Posterior cingulate gyrus (tissue), 11 donors: ENCODE measurements around the gene CDK5RAP1.

ENCODE experiments used
- DNase-seq, 10 donors: peaks; one replicate each; pipeline versions ENCODE4 v3.0.0 to v3.0.0-alpha.2; 2020 to 2021; ENCODE audit warnings: mixed read lengths in 3 of 10
- intact Hi-C: fragments of 100-400 bp; cut with DNase I; formaldehyde crosslinking; loops from one replicate; pipeline ENCODE4 v1.15.1; 2023

Gene CDK5RAP1

DNA sequence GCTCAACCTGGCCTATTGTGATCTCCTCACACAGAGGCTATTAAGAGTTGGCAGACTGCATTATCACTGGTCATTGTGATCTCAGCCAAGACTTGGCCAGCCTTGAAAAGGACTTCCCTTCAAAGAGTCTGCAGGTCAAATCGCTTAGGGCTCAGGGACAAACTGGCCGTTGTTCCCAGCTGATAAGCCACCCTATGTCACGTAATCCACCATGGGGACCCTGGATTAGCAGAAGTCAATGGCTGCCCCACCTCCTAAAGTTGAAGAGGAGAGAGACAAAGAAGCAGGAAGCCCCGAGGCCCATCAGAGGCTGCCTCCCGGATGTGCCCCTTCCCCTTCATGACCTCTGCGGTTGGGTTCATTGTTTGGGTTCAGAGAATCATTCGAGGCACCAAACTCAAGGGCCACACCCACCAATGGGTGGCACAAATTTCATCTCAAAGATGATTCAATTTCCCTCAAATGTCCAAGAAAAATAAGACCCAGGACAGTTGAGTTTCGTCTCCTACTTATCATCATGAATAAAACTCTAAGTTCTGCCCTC, 61.7 kb downstream of the CDK5RAP1 start:
- peak in 1 of 10 donors; percentile 49 for DNase-seq
- intact Hi-C loops, result no loop called here

DNA sequence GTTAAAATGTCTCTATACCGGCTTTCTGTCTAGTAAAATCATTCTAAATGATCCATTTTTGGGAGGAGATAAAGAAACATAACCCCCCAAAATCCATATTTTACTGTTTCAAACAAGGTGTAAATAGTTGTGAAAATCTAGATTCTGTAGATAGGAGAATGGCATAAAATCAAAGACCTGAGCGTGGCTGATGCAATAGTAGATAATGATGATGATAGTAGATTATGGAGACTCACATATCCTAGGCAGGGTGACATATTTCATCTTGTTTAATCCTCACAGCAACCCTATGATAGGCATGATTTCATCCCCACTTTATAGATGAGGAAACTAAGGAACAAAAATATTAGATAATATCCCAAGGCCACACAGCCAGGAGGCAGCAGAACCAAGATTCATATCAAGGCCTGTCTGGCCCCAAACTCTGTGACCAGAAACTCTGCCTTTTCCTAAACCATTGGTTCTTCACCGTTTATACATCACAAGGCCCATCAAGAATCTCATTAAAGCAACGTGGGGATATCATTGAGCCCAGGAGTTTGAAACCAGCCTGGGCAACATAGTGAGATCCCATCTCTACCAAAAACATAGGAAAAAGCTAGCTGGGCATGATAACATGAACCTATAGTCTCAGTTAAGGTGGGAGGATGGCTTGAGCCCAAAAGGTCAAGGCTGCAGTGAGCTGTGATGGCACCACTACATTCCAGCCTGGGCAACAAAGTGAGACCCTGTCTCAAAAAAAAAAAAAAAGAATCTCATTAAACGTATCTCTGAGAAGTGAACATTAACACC, 62.7 kb downstream of the CDK5RAP1 start:
- intact Hi-C loops, result no loop called here
- no peak for DNase-seq

DNA sequence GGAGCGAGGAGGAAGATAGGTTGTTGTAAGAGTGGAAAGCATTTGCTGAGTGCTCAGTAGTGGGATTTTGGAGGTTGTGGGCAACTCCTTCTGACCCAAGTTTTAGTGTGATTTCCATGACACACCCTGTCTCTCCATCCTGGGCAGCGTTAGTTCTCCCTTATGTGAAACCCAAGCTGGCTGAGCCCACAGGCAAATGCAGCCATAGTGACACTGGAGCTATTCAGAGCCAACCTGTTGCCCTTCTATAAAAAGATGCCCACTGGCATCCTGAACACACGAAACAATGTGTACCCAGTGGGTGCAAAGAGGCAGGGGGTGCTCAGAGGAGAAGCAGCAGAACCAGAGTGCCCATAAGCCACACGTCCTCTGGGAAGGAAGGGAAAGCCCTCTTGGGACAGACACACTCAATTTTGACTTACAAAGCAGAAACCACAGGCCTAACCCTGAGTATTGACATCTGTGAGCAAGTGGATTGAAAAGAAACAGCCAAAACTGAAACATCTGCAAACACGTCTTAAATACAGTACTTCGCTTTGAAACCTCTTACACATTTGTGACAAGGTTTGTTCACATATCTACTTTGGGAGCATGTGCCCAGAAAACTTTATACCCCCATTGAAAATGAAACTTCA, 63.7 kb downstream of the CDK5RAP1 start:
- intact Hi-C loops, result no loop called here
- DNase-seq, result peak in 1 of 10 donors; percentile 39

DNA sequence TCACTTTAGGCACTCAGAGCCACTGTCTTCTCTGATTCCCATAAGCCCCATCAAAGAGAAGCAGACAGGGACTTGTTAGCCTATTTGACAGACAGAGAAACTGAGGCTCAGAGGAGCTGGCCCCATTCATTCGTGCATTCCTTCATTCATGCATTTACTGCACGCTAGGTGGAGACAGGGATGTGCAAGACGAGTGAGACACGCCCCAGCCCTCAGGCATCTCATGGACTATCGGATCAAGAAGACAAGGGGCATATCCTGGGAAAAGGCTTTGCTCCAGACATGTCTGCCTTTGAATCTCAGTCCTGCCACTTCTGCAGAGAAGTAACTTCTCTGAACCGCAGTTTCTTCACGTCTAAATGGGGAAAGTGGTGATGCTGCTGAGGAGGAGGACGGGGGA, 64.2 kb downstream of the CDK5RAP1 start:
- intact Hi-C loops, result no loop called here
- DNase-seq, result peak in 2 of 10 donors; percentile 48 to 62

DNA sequence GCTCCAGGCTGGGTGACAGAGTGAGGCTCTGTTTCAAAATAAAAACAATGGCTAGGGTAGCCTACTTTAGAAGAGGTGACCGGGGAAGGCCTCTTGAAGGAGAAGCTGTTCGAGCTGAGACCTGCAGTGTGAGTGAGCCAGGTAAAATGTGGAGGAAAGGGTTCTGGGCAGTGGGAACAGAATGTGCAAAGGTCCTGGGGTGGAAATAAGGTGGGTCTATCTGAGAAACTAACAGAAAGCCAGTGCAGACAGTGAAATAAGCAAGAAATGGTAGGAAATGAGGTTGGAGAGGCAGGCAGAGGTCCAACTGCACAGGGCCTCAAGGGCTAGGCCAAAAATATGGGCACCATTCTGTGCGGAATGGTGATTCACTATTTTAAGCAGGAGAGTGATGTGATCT, 64.9 kb downstream of the CDK5RAP1 start:
- intact Hi-C loops, result no loop called here
- DNase-seq, result peak in 1 of 10 donors; percentile 4

DNA sequence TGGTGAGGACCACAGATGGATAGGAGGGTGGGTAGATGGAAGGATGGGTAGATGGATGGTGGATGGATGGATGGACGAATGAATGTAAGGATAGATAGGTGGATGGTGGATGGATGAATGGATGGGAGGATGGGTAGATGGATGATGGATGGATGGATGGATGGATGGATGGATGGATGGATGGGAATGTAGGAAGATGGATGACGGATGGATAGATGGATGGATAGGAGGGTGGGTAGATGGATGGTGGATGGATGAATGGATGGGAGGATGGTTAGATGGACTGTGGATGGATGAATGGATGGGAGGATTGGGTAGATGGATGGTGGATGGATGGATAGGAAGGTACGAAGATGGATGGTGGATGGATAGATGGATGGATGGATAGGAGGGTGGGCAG, 67.2 kb downstream of the CDK5RAP1 start:
- DNase-seq, result no peak
- intact Hi-C loops, result no loop called here

DNA sequence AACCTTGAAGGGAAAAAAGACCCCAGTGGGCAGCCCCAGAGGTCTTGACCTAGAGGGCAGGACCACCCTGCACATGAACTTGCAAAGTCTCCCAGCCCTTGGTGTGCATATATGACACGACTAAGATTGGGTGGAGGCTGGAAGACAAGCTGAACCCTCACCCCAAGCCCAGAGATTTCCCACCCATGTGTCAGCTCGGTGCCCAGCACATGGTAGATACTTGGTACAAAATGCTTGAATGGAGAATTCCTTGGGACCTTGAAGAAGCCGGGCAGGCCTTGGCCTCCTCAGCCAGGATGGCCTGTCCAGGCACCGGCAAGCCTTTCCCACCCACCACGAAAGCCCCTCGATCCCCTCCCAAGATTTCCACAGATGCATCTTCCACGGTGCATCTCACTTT, 67.7 kb downstream of the CDK5RAP1 start:
- intact Hi-C loops, result no loop called here
- DNase-seq, result peak in 3 of 10 donors; percentile 47 to 50 (median 50)

DNA sequence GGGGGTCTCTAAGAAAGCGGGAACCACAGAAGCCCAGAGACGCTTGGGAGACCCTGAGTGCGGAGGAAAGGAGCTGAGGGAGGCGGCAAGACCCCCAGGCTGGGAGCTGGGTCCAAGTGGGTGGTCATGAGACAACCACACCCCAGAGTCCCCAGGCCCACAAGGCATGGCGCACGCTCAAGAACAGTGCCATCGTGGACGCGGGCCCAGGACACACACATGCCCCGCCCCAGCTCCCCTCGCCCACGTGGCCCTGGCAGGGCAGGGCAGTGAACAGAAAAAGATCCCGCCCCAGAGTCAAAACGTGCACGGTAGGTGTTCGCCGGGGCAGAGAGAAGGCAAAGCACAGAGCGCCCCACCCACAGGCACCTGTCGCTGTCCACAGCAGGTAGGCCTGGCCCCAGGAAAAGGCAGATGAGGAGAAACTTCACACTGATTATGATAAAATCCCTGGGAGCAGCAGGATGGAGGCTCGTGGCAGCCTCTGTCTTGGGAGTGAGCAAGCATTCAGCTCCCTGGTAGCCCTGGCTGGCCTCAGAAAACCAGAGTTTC, 68.3 kb downstream of the CDK5RAP1 start:
- peak in 3 of 10 donors; percentile 50 to 66 (median 61) for DNase-seq
- intact Hi-C loops, result no loop called here

DNA sequence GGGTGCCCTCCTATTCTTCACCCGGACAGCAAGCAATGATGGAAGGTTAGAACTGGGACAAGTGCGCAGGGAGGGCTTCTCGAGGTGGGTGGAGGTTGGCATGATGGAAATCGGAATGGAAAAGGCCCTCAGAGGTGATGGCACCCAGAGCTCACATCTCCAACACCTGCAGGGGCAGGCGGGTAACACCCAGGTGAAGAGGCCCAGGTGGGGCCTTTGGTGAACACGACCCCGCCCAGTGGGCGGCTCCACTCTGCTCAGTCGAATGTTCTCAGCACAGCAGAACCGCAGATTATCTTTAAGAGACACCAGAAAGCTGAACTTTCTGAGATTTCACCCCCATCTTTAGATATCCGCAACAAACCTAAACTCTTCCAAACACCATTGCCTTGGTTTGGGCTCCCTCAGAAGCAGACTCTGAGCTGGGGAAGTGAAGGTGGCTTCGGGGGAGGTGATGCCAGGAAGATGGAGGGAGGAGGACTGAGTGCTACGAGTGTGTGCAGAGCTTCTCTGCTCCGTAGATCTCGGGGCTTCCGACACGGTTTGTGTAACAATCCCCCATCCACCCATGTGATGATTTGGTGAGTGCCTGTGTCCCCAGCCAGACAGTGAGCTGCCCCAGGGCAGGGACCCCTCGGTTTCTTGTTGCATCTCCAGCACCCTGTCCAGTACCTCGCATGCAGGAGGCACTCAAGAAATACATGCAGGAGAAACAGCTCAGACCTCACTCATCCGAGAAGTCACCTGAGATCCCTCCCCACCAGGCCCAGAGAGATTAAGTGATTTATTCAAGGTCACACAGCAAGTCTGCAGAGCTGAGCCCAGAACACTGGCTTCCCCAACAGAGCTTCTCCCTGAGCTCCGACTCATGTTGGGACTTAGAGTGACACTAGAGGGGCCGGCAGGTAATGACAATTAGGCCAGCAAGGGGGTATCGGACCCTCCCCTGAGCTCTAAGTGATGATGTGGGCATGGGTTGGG, 72.9 kb downstream of the CDK5RAP1 start:
- intact Hi-C loops, result no loop called here

DNA sequence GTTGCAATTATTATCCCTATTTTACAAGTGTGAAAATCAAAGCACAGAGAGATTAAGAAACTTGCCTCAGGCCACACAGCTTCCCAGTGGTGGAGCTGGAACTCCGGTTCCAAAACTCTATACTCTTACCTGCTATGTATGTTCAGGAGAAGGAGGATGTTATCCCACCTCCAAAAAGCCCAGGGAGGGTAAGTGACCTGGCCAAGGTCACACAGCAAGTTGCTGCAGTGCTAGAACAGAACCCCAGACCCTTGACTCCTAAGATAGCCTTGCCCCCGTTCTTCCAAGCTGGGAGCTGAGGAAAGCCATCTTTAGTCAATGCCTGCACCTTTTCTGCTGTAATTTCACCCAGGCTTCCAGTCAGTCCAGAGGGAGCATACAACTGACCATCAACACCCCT, 76.0 kb downstream of the CDK5RAP1 start:
- DNase-seq, result peak in 1 of 10 donors; percentile 46
- intact Hi-C loops, result no loop called here

More for the DNA sequence above, 72.9 kb downstream of the CDK5RAP1 start:
- DNase-seq, result peak in 2 of 10 donors; percentile 48 to 79

DNA sequence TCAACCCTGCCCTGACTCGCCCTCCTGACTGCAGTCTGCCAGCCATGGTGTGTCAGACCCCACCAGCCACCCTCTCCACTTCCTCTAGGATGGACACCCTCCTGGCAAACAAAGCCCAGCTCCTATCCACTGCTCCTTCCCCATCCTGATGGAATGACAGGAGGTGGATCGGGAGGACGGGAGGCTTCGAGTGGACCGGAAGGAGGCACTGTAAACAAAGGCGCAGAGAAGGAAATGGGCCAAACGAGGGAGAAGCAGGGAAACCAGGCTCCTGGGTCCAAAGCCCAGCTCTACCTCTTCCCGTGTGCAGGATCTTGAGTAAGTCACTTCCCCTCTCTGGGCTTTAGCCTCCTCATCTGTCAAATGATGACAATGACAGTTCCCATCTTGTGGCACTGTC, 78.1 kb downstream of the CDK5RAP1 start:
- intact Hi-C loops, result no loop called here
- DNase-seq, result peak in 1 of 10 donors; percentile 35

DNA sequence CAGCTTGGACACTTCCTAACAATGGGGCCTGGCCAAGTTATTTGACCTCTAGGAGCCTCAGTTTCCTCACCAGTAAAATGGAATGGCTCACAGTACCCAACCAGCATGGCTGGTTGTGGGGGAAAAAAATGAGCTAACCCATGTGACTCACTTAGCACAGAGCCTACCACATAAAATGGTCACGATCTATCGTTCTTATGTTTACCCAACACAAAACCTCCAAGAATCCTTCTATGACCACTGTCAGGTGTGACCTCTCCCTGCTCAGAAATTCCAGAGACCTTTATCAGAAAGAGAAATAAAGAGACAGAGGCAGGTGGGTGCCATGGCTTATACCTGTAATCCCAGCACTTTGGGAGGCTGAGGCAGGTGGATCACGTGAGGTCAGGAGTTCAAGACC, 78.9 kb downstream of the CDK5RAP1 start:
- DNase-seq, result no peak
- intact Hi-C loops, result no loop called here

DNA sequence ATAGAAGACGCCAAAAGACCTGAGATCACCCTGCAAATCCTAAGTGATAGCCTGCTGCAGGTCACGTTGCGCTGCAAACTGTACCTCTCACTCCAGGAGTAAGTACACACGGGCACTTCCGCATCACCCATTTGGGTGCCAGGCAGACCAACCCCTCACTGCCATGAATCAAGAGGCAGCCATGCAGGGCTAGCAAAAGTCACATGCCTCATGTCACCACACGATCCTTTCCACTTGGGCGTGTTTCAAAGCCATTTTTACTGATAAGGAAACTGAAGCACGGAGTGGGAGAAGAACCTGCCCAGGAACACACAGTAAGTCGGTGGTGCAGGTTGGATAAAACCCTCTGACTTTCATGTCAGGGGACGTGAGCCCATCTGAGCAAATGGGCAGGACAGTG, 81.3 kb downstream of the CDK5RAP1 start:
- intact Hi-C loops, result no loop called here
- DNase-seq, result peak in 1 of 10 donors; percentile 65

DNA sequence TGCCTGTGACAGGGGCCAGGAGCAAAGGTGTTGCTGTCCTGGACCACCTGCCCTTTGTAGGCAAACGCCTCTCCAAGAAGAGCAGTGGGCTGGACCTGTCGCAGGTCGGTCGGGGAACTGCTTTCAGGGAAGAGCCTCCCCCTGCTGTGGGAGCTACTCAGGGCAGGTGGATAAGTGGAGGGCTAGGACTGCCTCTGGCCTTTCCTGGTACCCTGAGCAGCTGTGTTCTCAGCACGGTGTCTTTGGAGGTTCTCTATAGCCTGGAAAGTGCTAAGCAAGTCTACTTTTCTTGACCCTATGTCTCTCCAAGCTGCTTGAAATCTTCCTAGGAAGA, 83.3 kb downstream of the CDK5RAP1 start:
- intact Hi-C loops, result no loop called here
- DNase-seq, result peak in 2 of 10 donors; percentile 6 to 59

DNA sequence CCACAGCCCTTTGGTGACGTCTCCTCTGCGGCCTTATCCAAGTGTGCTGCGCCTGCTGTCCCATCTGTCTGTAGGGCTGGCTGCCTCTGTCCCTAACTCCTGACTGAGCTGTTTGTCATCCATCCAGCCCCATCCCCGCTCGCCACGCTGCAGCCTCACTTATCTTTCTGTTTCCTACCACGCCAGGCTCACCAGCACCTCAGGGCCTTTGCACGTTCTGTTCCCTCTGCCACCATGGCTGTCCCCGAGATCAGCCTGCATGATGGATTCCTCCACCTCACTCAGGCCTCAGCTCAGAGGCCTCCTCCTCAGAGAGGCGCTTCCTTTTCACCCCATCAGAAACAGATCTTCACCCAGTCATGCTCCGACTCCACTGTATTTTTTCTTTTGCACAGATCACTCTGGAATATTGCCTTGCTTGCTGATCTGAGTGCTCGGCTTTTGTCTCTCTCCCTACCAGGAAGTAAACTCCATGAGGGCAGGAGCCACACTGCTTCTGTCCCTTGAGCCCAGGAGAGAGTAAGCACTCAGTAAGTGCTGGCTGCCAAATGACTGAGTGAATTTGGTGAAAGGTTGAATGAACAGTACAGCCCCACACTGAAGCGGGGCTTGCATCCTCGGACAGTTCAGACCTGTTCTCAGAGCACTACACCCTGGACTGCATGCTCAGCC, 83.8 kb downstream of the CDK5RAP1 start:
- intact Hi-C loops, result no loop called here
- peak in 1 of 10 donors; percentile 58 for DNase-seq

DNA sequence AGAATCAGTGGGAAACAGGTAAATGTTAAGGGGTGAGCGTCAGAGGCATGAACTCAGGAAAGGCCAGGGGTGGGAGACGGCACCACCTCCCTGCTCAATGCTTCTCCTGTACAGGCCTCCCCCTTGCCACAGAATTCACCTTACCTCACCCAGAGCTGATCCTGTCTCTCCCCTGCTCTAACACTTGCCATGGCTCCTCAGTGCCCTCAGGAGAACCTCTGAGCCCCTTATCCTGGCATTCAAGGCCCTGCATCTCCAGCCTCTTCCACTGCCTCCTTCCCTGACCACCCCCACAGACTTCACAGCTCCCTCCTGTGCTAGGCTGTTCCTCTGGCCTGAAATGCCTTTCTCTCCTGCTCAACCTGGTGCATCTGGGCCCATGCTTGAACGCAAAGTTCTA, 84.4 kb downstream of the CDK5RAP1 start:
- intact Hi-C loops, result no loop called here
- no peak for DNase-seq

DNA sequence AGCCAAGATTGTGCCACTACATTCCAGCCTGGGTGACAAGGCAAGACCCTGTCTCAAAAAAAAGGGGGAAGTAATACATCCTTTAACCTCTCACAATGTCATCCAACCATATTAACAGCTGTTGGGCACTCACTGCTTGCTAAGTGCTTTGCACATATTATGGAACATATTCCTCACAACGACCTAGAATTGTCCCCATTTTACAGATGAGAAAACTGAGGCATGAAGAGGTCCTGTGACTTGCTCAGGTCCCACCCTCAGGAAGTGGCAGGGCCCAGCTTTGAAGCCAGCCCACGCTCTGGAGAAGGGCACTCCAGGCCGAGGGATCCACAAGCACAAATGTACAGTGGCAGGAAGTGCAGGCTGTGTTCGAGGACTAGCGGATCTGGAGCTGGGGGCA, 85.0 kb downstream of the CDK5RAP1 start:
- intact Hi-C loops, result no loop called here
- DNase-seq, result no peak

DNA sequence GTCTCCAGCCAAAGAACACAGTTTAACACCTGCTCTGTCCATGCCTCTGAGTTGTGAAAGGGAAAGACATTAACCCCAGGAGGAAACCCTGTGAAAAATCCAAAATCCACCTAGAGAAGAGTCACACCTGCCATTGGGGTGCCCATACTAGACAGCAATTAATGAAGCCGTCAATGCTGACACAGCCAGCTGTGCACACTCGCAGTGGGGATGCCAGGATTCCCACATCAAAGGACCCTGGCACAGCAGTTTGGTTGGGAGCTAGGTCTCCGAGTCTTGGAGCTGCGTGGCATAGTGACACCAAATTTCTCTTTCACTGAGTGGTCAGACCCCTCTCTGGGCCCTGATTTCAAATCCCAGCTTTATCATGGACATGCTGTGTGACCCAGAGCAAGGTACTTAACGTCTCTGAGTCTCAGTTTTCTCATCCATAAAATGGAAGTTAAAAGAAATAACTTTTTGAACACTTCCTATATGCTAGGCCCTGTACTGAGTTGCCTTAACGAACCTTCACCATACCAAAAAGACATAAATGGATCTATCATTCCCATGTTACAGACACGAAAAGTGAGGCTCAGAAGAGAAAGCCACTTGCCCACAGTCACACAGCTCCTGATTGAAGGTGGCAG, 87.5 kb downstream of the CDK5RAP1 start:
- intact Hi-C loops, result no loop called here
- peak in 2 of 10 donors; percentile 26 to 31 for DNase-seq

DNA sequence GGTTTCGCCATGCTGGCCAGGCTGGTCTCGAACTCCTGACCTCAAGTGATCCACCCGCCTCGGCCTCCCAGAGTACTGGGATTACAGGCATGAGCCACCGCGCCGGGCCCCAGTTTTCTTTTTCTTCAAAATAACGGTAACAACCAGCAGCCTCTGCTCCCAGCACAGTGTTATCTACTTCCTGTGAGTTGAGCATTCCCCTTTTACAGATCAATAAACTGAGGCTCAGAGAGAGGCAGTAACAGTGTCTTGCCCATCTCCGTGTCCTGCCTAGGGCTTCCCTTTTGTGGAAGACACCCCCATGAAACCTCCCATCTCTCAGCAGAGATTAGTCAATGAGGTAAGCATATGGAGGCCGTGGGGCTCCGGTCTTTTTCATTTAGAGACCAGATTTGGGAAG, 88.7 kb downstream of the CDK5RAP1 start:
- intact Hi-C loops, result no loop called here
- peak in 1 of 10 donors; percentile 34 for DNase-seq
